Measurements from ENCODE around the gene NPW. TPM values are rescaled to one million over a fixed set of nuclear protein-coding genes. Genes with fewer than 3 reads are reported as not detected.
A peak's percentile ranks its signal among the peaks of the same experiment; 100 is the strongest.

Gene NPW
- polyA plus RNA-seq, 1 donor: 4.4 TPM

- peaks cover 4% of the 10 kb centered on the region for H3K9me3 ChIP-seq (ENCODE audit: control insufficient read depth, low read depth, low read length)
- no peaks in the 10 kb centered on the region for H3K36me3 ChIP-seq (ENCODE audit: control insufficient read depth, insufficient read depth, low read length)
- DNase-seq: no peak
- peak overlapping the region; percentile 66 for H3K27ac ChIP-seq (ENCODE audit: low read length)
- peaks cover 34% of the 10 kb centered on the region for H3K4me1 ChIP-seq (ENCODE audit: control insufficient read depth, insufficient read depth, low read length)
- WGBS (ENCODE audit: insufficient coverage, low lambda C conversion rate): 80% methylated on average over 1 of the region's 12 CpGs
- no peak overlapping the region for H3K4me3 ChIP-seq (ENCODE audit: low read length)
- H3K27me3 ChIP-seq (ENCODE audit: control insufficient read depth, insufficient read depth, low read length): peaks cover 45% of the 10 kb centered on the region
These were observed 4.4 kb downstream of the NPW start for GRCh38 chr16:2024032-2024420.

- DNase-seq: no peak
- no peak overlapping the region for H3K27ac ChIP-seq (ENCODE audit: low read length)
- H3K4me1 ChIP-seq (ENCODE audit: control insufficient read depth, insufficient read depth, low read length): peaks cover 29% of the 10 kb centered on the region
- H3K27me3 ChIP-seq (ENCODE audit: control insufficient read depth, insufficient read depth, low read length): peaks cover 35% of the 10 kb centered on the region
- no peak overlapping the region for H3K4me3 ChIP-seq (ENCODE audit: low read length)
- no CpG with 5 or more reads among the region's 14 CpGs for WGBS (ENCODE audit: insufficient coverage, low lambda C conversion rate)
- peaks cover 4% of the 10 kb centered on the region for H3K36me3 ChIP-seq (ENCODE audit: control insufficient read depth, insufficient read depth, low read length)
- H3K9me3 ChIP-seq (ENCODE audit: control insufficient read depth, low read depth, low read length): peaks cover under 1% of the 10 kb centered on the region
These were observed 5.7 kb downstream of the NPW start for GRCh38 chr16:2025251-2025650.

- no peak for DNase-seq
- Histone ChIP-seq H3K27me3 (ENCODE audit: control insufficient read depth, insufficient read depth, low read length) (peaks cover 28% of the 10 kb centered on the region), H3K4me1 (ENCODE audit: control insufficient read depth, insufficient read depth, low read length) (peaks cover 22% of the 10 kb centered on the region), H3K36me3 (ENCODE audit: control insufficient read depth, insufficient read depth, low read length) (peaks cover 4% of the 10 kb centered on the region), H3K4me3 (ENCODE audit: low read length) (peak overlapping the region; percentile 30), H3K9me3 (ENCODE audit: control insufficient read depth, low read depth, low read length) (no peaks in the 10 kb centered on the region), H3K27ac (ENCODE audit: low read length) (no peak overlapping the region)
- no CpG with 5 or more reads among the region's 16 CpGs for WGBS (ENCODE audit: insufficient coverage, low lambda C conversion rate)
These were observed 6.4 kb downstream of the NPW start for GRCh38 chr16:2025878-2026460.

GRCh38 chr16:2026461-2027023, 7.0 kb downstream of the NPW start, which contains the start of gene NHERF2:
NHERF2 (plus strand) TSS chr16:2026902; CDS start chr16:2027006, 104 bp downstream.
- Histone ChIP-seq H3K4me1 (ENCODE audit: control insufficient read depth, insufficient read depth, low read length) (peaks cover 22% of the 10 kb centered on the region), H3K27ac (ENCODE audit: low read length) (no peak within 1 kb of the TSS), H3K27me3 (ENCODE audit: control insufficient read depth, insufficient read depth, low read length) (peaks cover 23% of the 10 kb centered on the region), H3K4me3 (ENCODE audit: low read length) (peak within 1 kb of the TSS; percentile 42), H3K9me3 (ENCODE audit: control insufficient read depth, low read depth, low read length) (no peaks in the 10 kb centered on the region), H3K36me3 (ENCODE audit: control insufficient read depth, insufficient read depth, low read length) (peaks cover 6% of the 10 kb centered on the region)
- no CpG with 5 or more reads among the region's 59 CpGs for WGBS (ENCODE audit: insufficient coverage, low lambda C conversion rate)
- no peak for DNase-seq

- Histone ChIP-seq H3K9me3 (ENCODE audit: control insufficient read depth, low read depth, low read length) (no peaks in the 10 kb centered on the region), H3K36me3 (ENCODE audit: control insufficient read depth, insufficient read depth, low read length) (peaks cover 9% of the 10 kb centered on the region), H3K27ac (ENCODE audit: low read length) (no peak overlapping the region), H3K27me3 (ENCODE audit: control insufficient read depth, insufficient read depth, low read length) (peaks cover 21% of the 10 kb centered on the region), H3K4me3 (ENCODE audit: low read length) (peak overlapping the region; percentile 42), H3K4me1 (ENCODE audit: control insufficient read depth, insufficient read depth, low read length) (peaks cover 22% of the 10 kb centered on the region)
- no peak for DNase-seq
- 0% methylated on average over 1 of the region's 76 CpGs for WGBS (ENCODE audit: insufficient coverage, low lambda C conversion rate)
These were observed 7.7 kb downstream of the NPW start for GRCh38 chr16:2027024-2028010.

GRCh38 chr16:2028146-2028545, 8.6 kb downstream of the NPW start:
- H3K27me3 ChIP-seq (ENCODE audit: control insufficient read depth, insufficient read depth, low read length): peaks cover 21% of the 10 kb centered on the region
- WGBS (ENCODE audit: insufficient coverage, low lambda C conversion rate): no CpG with 5 or more reads among the region's 3 CpGs
- H3K27ac ChIP-seq (ENCODE audit: low read length): no peak overlapping the region
- no peaks in the 10 kb centered on the region for H3K9me3 ChIP-seq (ENCODE audit: control insufficient read depth, low read depth, low read length)
- H3K36me3 ChIP-seq (ENCODE audit: control insufficient read depth, insufficient read depth, low read length): peaks cover 9% of the 10 kb centered on the region
- peak overlapping the region; percentile 42 for H3K4me3 ChIP-seq (ENCODE audit: low read length)
- peaks cover 20% of the 10 kb centered on the region for H3K4me1 ChIP-seq (ENCODE audit: control insufficient read depth, insufficient read depth, low read length)
- DNase-seq: no peak

GRCh38 chr16:2028620-2029220, 9.1 kb downstream of the NPW start:
- no CpG with 5 or more reads among the region's 18 CpGs for WGBS (ENCODE audit: insufficient coverage, low lambda C conversion rate)
- peaks cover 9% of the 10 kb centered on the region for H3K36me3 ChIP-seq (ENCODE audit: control insufficient read depth, insufficient read depth, low read length)
- H3K4me3 ChIP-seq (ENCODE audit: low read length): no peak overlapping the region

GRCh38 chr16:2029350-2029749, 9.8 kb downstream of the NPW start:
- Histone ChIP-seq H3K9me3 (ENCODE audit: control insufficient read depth, low read depth, low read length) (peaks cover 3% of the 10 kb centered on the region), H3K4me1 (ENCODE audit: control insufficient read depth, insufficient read depth, low read length) (peaks cover 16% of the 10 kb centered on the region), H3K27ac (ENCODE audit: low read length) (no peak overlapping the region), H3K4me3 (ENCODE audit: low read length) (no peak overlapping the region), H3K36me3 (ENCODE audit: control insufficient read depth, insufficient read depth, low read length) (peaks cover 9% of the 10 kb centered on the region), H3K27me3 (ENCODE audit: control insufficient read depth, insufficient read depth, low read length) (peaks cover 21% of the 10 kb centered on the region)
- WGBS (ENCODE audit: insufficient coverage, low lambda C conversion rate): no CpG with 5 or more reads among the region's 22 CpGs
- no peak for DNase-seq

More at GRCh38 chr16:2028620-2029220, 9.1 kb downstream of the NPW start:
- DNase-seq: no peak
- Histone ChIP-seq H3K9me3 (ENCODE audit: control insufficient read depth, low read depth, low read length) (no peaks in the 10 kb centered on the region), H3K27ac (ENCODE audit: low read length) (no peak overlapping the region), H3K4me1 (ENCODE audit: control insufficient read depth, insufficient read depth, low read length) (peaks cover 19% of the 10 kb centered on the region), H3K27me3 (ENCODE audit: control insufficient read depth, insufficient read depth, low read length) (peaks cover 21% of the 10 kb centered on the region)

GRCh38 chr16:2030036-2030435, 10.5 kb downstream of the NPW start:
- peaks cover 19% of the 10 kb centered on the region for H3K4me1 ChIP-seq (ENCODE audit: control insufficient read depth, insufficient read depth, low read length)
- peaks cover 21% of the 10 kb centered on the region for H3K27me3 ChIP-seq (ENCODE audit: control insufficient read depth, insufficient read depth, low read length)
- no peak overlapping the region for H3K4me3 ChIP-seq (ENCODE audit: low read length)
- peaks cover 3% of the 10 kb centered on the region for H3K9me3 ChIP-seq (ENCODE audit: control insufficient read depth, low read depth, low read length)
- WGBS (ENCODE audit: insufficient coverage, low lambda C conversion rate): no CpG with 5 or more reads among the region's 11 CpGs
- DNase-seq: no peak
- H3K27ac ChIP-seq (ENCODE audit: low read length): no peak overlapping the region
- peaks cover 9% of the 10 kb centered on the region for H3K36me3 ChIP-seq (ENCODE audit: control insufficient read depth, insufficient read depth, low read length)

DNA sequence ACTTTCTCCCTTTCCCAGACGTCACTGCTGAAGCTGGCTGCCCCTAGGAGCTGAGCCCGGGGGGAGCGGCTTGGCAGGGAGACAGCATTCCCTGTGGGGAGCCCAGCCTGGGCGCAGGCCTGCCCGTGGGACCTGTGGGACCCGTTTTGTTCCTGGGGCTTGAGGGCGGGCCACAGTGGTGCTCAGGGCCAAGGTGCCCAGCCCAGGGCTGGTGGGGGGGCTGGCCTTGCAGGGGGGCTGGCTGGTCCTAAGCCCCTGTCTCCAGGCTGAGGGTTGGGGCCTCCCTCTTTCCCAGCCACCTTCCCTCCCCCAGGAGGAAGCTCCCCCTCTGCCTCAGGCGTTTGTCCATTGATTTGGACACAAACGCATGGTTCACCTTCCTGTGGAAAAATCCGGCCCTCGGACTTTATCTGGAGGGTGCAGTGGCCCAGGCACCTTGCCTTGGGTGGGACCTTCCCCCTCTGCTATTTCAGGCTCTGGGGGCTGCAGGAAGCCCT, 11.5 kb downstream of the NPW start:
- no peak overlapping the region for H3K27ac ChIP-seq (ENCODE audit: low read length)
- no peak for DNase-seq
- peaks cover 6% of the 10 kb centered on the region for H3K9me3 ChIP-seq (ENCODE audit: control insufficient read depth, low read depth, low read length)
- peaks cover 30% of the 10 kb centered on the region for H3K4me1 ChIP-seq (ENCODE audit: control insufficient read depth, insufficient read depth, low read length)
- peaks cover 18% of the 10 kb centered on the region for H3K27me3 ChIP-seq (ENCODE audit: control insufficient read depth, insufficient read depth, low read length)
- H3K36me3 ChIP-seq (ENCODE audit: control insufficient read depth, insufficient read depth, low read length): peaks cover 9% of the 10 kb centered on the region
- H3K4me3 ChIP-seq (ENCODE audit: low read length): no peak overlapping the region
- no CpG with 5 or more reads among the region's 11 CpGs for WGBS (ENCODE audit: insufficient coverage, low lambda C conversion rate)

Measured in large intestine (tissue), 3 donors.